ENCODE measurements around the gene CDT1.
"Not testable (repeated sequence)": the region's sequence is repeated elsewhere in the genome, so short reads cannot be mapped to it uniquely, and the experiment has no call there.

CDT1 gene

GRCh38 chr16:88785106-88785924 is 18.3 kb upstream of the CDT1 start, which contains the start of gene PIEZO1:
Gene PIEZO1 (minus strand): TSS chr16:88785220. CDS start chr16:88784964, 256 bp downstream.
- H3K4me1 ChIP-seq (ENCODE audit: control extremely low read depth in 1 of 4, control insufficient read depth in 4 of 4, insufficient read depth in 4 of 4, low read length in 3 of 4), result peaks cover 2 to 67% (median 58%) of the 10 kb centered on the region in 4 experiments
- DNase-seq, result peak; percentile 78 to 84 (median 81)
- H3K27ac ChIP-seq (ENCODE audit: insufficient read depth in 1 of 2, low read depth in 1 of 2, low read length in 2 of 2, poor library complexity in 1 of 2, severe bottlenecking in 2 of 2), result peak within 1 kb of the TSS; percentile 54 to 82
- H3K9me3 ChIP-seq (ENCODE audit: control extremely low read depth in 1 of 5, control insufficient read depth in 4 of 5, insufficient read depth in 2 of 5, low read depth in 1 of 5, low read length in 4 of 5), result no peaks in the 10 kb centered on the region
- ChIA-PET POLR2A (interaction anchor here (0.6 to 1.4 kb wide), 3 partner anchors 14 to 48 kb away, joined by 3 to 6 read pairs (median 4); no protein-coding TSS in a partner anchor), CTCF (interaction anchor here (0.8 to 10.2 kb wide), 3 partner anchors 12 to 39 kb away, joined by 3 to 81 read pairs (median 4); no protein-coding TSS in a partner anchor)
- H3K27me3 ChIP-seq (replicated peaks in 2 of 5; ENCODE audit: control insufficient read depth in 4 of 5, insufficient read depth in 5 of 5, low read length in 4 of 5), result no peaks in the 10 kb centered on the region
- WGBS (ENCODE audit: insufficient coverage), result 3% methylated on average over 84 of the region's 110 CpGs
- H3K36me3 ChIP-seq (ENCODE audit: control insufficient read depth in 4 of 4, insufficient read depth in 4 of 4, low read length in 3 of 4), result peaks cover 0 to 4% (median 0%) of the 10 kb centered on the region in 4 experiments
- peak within 1 kb of the TSS; percentile 65 to 88 (median 77) for H3K4me3 ChIP-seq (ENCODE audit: control insufficient read depth in 1 of 7, extremely low read depth in 1 of 7, insufficient read depth in 4 of 7, low read depth in 2 of 7, low read length in 6 of 7)

GRCh38 chr16:88787579-88788314 is 15.8 kb upstream of the CDT1 start:
- WGBS (ENCODE audit: insufficient coverage), result 90% methylated on average over 5 of the region's 11 CpGs
- Histone ChIP-seq H3K27me3 (replicated peaks in 2 of 5; ENCODE audit: control insufficient read depth in 4 of 5, insufficient read depth in 5 of 5, low read length in 4 of 5) (no peaks in the 10 kb centered on the region), H3K27ac (ENCODE audit: insufficient read depth in 1 of 2, low read depth in 1 of 2, low read length in 2 of 2, poor library complexity in 1 of 2, severe bottlenecking in 2 of 2) (no peak overlapping the region), H3K4me3 (ENCODE audit: control insufficient read depth in 1 of 7, extremely low read depth in 1 of 7, insufficient read depth in 4 of 7, low read depth in 2 of 7, low read length in 6 of 7) (no peak overlapping the region), H3K4me1 (ENCODE audit: control extremely low read depth in 1 of 4, control insufficient read depth in 4 of 4, insufficient read depth in 4 of 4, low read length in 3 of 4) (peaks cover 4 to 65% (median 56%) of the 10 kb centered on the region in 4 experiments), H3K36me3 (ENCODE audit: control insufficient read depth in 4 of 4, insufficient read depth in 4 of 4, low read length in 3 of 4) (peaks cover 0 to 4% (median 0%) of the 10 kb centered on the region in 4 experiments), H3K9me3 (ENCODE audit: control extremely low read depth in 1 of 5, control insufficient read depth in 4 of 5, insufficient read depth in 2 of 5, low read depth in 1 of 5, low read length in 4 of 5) (no peaks in the 10 kb centered on the region)
- ChIA-PET CTCF (interaction anchor here (0.6 to 10.2 kb wide), 14 partner anchors 9 to 533 kb away, joined by 3 to 81 read pairs (median 4); no protein-coding TSS in a partner anchor), POLR2A (interaction anchor here (1.0 to 2.4 kb wide), 2 partner anchors 11 to 18 kb away, joined by 3 to 9 read pairs; no protein-coding TSS in a partner anchor)
- DNase-seq, result no peak

- H3K4me1 ChIP-seq (ENCODE audit: control extremely low read depth in 1 of 4, control insufficient read depth in 4 of 4, insufficient read depth in 4 of 4, low read length in 3 of 4), result peaks cover 5 to 65% (median 56%) of the 10 kb centered on the region in 4 experiments
- DNase-seq; H3K4me3 ChIP-seq (ENCODE audit: control insufficient read depth in 1 of 7, extremely low read depth in 1 of 7, insufficient read depth in 4 of 7, low read depth in 2 of 7, low read length in 6 of 7); H3K9me3 ChIP-seq (ENCODE audit: control extremely low read depth in 1 of 5, control insufficient read depth in 4 of 5, insufficient read depth in 2 of 5, low read depth in 1 of 5, low read length in 4 of 5); H3K27me3 ChIP-seq (replicated peaks in 2 of 5; ENCODE audit: control insufficient read depth in 4 of 5, insufficient read depth in 5 of 5, low read length in 4 of 5); H3K36me3 ChIP-seq (ENCODE audit: control insufficient read depth in 4 of 4, insufficient read depth in 4 of 4, low read length in 3 of 4): not testable (repeated sequence)
- H3K27ac ChIP-seq (ENCODE audit: insufficient read depth in 1 of 2, low read depth in 1 of 2, low read length in 2 of 2, poor library complexity in 1 of 2, severe bottlenecking in 2 of 2), result peak overlapping the region in 1 of 2 experiments; percentile 72
- ChIA-PET POLR2A (interaction anchor here (1.0 kb wide), 1 partner anchor 17 kb away, joined by 3 read pairs; no protein-coding TSS in a partner anchor), CTCF (interaction anchor here (0.6 to 10.2 kb wide), 7 partner anchors 10 to 140 kb away, joined by 3 to 81 read pairs (median 4); no protein-coding TSS in a partner anchor)
- 100% methylated on average over 6 of the region's 8 CpGs for WGBS (ENCODE audit: insufficient coverage)
Measured at GRCh38 chr16:88788749-88789148, 14.8 kb upstream of the CDT1 start.

GRCh38 chr16:88789594-88789993 is 14.0 kb upstream of the CDT1 start:
- Histone ChIP-seq H3K9me3 (ENCODE audit: control extremely low read depth in 1 of 5, control insufficient read depth in 4 of 5, insufficient read depth in 2 of 5, low read depth in 1 of 5, low read length in 4 of 5) (no peaks in the 10 kb centered on the region), H3K4me3 (ENCODE audit: control insufficient read depth in 1 of 7, extremely low read depth in 1 of 7, insufficient read depth in 4 of 7, low read depth in 2 of 7, low read length in 6 of 7) (peak overlapping the region in 3 of 7 experiments; percentile 65 to 80 (median 70)), H3K4me1 (ENCODE audit: control extremely low read depth in 1 of 4, control insufficient read depth in 4 of 4, insufficient read depth in 4 of 4, low read length in 3 of 4) (peaks cover 8 to 71% (median 60%) of the 10 kb centered on the region in 4 experiments), H3K27me3 (replicated peaks in 2 of 5; ENCODE audit: control insufficient read depth in 4 of 5, insufficient read depth in 5 of 5, low read length in 4 of 5) (no peaks in the 10 kb centered on the region), H3K36me3 (ENCODE audit: control insufficient read depth in 4 of 4, insufficient read depth in 4 of 4, low read length in 3 of 4) (peaks cover 0 to 4% (median 0%) of the 10 kb centered on the region in 4 experiments), H3K27ac (ENCODE audit: insufficient read depth in 1 of 2, low read depth in 1 of 2, low read length in 2 of 2, poor library complexity in 1 of 2, severe bottlenecking in 2 of 2) (peak overlapping the region; percentile 48 to 72)
- peak in 2 of 3 donors; percentile 84 to 87 for DNase-seq
- ChIA-PET CTCF (interaction anchor here (1.1 to 3.3 kb wide), 4 partner anchors 11 to 21 kb away, joined by 3 to 15 read pairs (median 4); no protein-coding TSS in a partner anchor), POLR2A (no interaction called here)
- WGBS (ENCODE audit: insufficient coverage), result 8% methylated on average over 5 of the region's 7 CpGs

GRCh38 chr16:88790312-88791211 is 13.0 kb upstream of the CDT1 start:
- peak; percentile 79 to 92 (median 87) for DNase-seq
- Histone ChIP-seq H3K9me3 (ENCODE audit: control extremely low read depth in 1 of 5, control insufficient read depth in 4 of 5, insufficient read depth in 2 of 5, low read depth in 1 of 5, low read length in 4 of 5) (no peaks in the 10 kb centered on the region), H3K4me3 (ENCODE audit: control insufficient read depth in 1 of 7, extremely low read depth in 1 of 7, insufficient read depth in 4 of 7, low read depth in 2 of 7, low read length in 6 of 7) (peak overlapping the region in 6 of 7 experiments; percentile 41 to 80 (median 62)), H3K4me1 (ENCODE audit: control extremely low read depth in 1 of 4, control insufficient read depth in 4 of 4, insufficient read depth in 4 of 4, low read length in 3 of 4) (peaks cover 12 to 78% (median 68%) of the 10 kb centered on the region in 4 experiments), H3K27me3 (replicated peaks in 2 of 5; ENCODE audit: control insufficient read depth in 4 of 5, insufficient read depth in 5 of 5, low read length in 4 of 5) (no peaks in the 10 kb centered on the region), H3K27ac (ENCODE audit: insufficient read depth in 1 of 2, low read depth in 1 of 2, low read length in 2 of 2, poor library complexity in 1 of 2, severe bottlenecking in 2 of 2) (peak overlapping the region; percentile 65 to 72), H3K36me3 (ENCODE audit: control insufficient read depth in 4 of 4, insufficient read depth in 4 of 4, low read length in 3 of 4) (peaks cover 0 to 4% (median 0%) of the 10 kb centered on the region in 4 experiments)
- 0% methylated on average over 18 of the region's 24 CpGs for WGBS (ENCODE audit: insufficient coverage)
- POLR2A ChIA-PET, result interaction anchor here (0.9 kb wide), 1 partner anchor 20 kb away, joined by 4 read pairs; no protein-coding TSS in a partner anchor
- CTCF ChIA-PET, result interaction anchor here (1.6 kb wide), 1 partner anchor 20 kb away, joined by 3 read pairs; no protein-coding TSS in a partner anchor

All from common myeloid progenitor, CD34-positive (primary cell).